Breast epithelium (tissue), 3 donors: ENCODE results near the gene MASP1.

Experiments
- CTCF ChIP-seq, 3 donors: fragments of 450-650 bp; IDR thresholded peaks; one replicate each; pipeline ENCODE4 v1.5.1; 2016 to 2017; ENCODE audit warnings: antibody characterized with exemption in 3 of 3, mild to moderate bottlenecking in 3 of 3, moderate library complexity in 3 of 3
- POLR2A ChIP-seq: fragments of 450-650 bp; IDR thresholded peaks from one replicate; pipeline ENCODE4 v1.6.1; 2016; ENCODE audit warnings: antibody characterized with exemption, mild to moderate bottlenecking, moderate library complexity
- POLR2AphosphoS5 ChIP-seq, 3 donors: sonication (generic); formaldehyde crosslinking; IDR thresholded peaks; one replicate each; pipeline ENCODE4 v1.6.1; 2017; ENCODE audit warnings: antibody characterized with exemption in 3 of 3

GRCh38 chr3:187215460-187215859 lies 76.1 kb downstream of the MASP1 start:
- TF ChIP-seq CTCF (IDR thresholded peaks at IDR 0.05) = no peak
- no peak for TF ChIP-seq POLR2A
- TF ChIP-seq POLR2AphosphoS5 (IDR thresholded peaks at IDR 0.05) = no peak
